Right ventricle myocardium superior (tissue), 1 donor: Measurements from ENCODE around the gene RNF169. TPM values are rescaled to one million over a fixed set of nuclear protein-coding genes. Genes with fewer than 3 reads are reported as not detected.

Experiments used
- ATAC-seq: fragments of 200-7000 bp; cut with Tn5 transposase; one replicate; pipeline ENCODE4 v1.9.1; 2020; ENCODE audit warnings: mild to moderate bottlenecking; ENCODE audit not compliant: poor library complexity
- DNase-seq: peaks from one replicate; pipeline ENCODE4 v3.0.0-alpha.2; 2020
- intact Hi-C: fragments of 100-400 bp; cut with DNase I; formaldehyde crosslinking; loops from one replicate; pipeline ENCODE4 v1.11.2; 2022
- microRNA-seq: library from miRNA; unstranded; fragments of <30 nt; microRNA quantifications from one replicate; pipeline ENCODE4 v1.2.0, GENCODE V29; 2020
- total RNA-seq: library from RNA; stranded (reverse); fragmentation: NEBNext Ultra II Directional; extraction: Animal tissue kit (Norgen Biotek cat#: 25700); gene quantifications from one replicate; pipeline ENCODE4 v1.2.1, GENCODE V29; 2021
- donor health status: DM: no; HTN: yes; CAD: no; lungs with severe emphysema.

RNF169 gene
- total RNA-seq, 1 donor from 2014 or later, result 10.2 TPM

DNA sequence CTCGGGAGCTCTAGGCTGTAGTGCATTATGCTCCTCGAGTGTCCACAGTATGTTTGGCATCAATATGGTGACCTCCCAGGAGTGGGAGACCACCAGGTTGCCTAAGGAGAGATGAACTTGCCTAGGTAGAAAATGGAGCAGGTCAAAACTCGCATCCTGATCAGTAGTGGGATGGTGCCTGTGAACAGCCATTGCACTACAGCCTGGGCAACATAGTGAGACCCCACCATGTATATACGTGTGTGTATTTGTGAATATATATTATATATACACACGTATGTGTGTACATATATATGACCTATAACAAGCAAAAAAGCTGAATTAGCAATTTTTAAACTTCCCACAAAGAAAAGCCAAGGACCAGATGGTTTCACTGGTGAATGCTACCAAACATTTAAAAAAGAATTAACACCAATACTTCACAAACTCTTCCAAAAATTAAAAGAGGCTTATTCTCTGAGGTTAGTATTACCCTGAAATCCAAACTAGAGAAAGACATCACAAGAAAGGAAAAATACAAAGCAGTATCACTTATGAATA, 97.4 kb downstream of the RNF169 start:
- intact Hi-C loops, result no loop called here
- DNase-seq (no peak), ATAC-seq (no peak)

DNA sequence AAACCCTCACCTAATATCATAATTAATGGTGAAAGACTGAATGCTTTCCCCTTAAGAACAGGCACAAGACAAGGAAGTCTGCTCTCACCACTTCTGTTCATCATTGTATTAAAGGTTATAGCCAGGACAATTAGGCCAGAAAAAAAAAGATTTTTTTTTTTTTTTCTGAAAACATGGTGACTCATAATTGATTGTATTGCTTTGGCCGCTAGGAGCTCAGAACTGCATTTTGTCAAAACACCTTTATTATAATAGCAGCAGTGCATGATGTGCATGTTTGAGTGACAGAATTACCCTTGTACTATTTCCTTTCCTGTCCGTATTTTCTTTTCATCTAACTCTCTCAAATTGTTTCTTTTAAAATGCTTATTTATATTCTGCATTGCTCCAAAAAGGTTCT, 98.1 kb downstream of the RNF169 start:
- ATAC-seq, result no peak
- intact Hi-C loops, result no loop called here
- DNase-seq, result no peak

DNA sequence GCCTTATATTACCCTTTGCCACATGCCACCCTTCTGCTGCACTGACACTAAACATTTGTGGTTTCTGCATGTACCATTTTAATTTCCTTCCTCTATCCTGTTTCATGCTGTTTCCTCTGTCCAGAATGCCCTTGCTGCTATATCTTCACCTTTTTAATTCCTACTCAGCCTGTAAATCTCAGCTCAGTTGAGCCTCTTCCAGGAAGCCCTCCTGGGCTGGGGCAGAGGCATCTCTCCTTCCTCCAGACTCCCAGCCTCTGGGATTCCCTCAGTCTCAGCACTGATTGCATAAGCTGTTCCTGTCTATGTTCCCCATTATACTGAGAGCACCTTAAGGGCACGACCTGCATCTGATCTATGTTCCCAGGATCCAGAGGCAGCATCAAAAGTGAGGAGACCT, 98.7 kb downstream of the RNF169 start:
- ATAC-seq (no peak), DNase-seq (no peak)
- intact Hi-C loops, result no loop called here

DNA sequence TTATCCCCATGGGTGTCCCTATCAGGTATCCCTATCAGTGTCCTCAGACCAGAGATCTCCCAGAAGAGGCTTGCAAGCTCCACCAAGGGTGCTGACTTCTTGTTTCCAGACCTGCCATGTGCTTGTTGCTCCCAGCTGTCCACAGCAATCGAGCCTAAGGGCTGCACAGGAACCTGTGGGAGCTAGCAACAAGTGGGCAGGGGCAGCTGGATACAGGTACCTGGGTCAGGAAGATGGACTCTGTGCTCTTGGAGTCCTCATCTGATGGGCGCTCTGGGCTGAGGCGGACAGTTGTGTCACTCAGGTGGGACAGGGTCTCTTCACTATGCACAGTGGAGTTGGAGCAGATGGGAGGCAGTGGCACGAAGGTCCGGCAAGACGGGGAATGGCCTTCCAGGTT, 99.2 kb downstream of the RNF169 start:
- intact Hi-C loops, result no loop called here
- ATAC-seq (no peak), DNase-seq (no peak)

DNA sequence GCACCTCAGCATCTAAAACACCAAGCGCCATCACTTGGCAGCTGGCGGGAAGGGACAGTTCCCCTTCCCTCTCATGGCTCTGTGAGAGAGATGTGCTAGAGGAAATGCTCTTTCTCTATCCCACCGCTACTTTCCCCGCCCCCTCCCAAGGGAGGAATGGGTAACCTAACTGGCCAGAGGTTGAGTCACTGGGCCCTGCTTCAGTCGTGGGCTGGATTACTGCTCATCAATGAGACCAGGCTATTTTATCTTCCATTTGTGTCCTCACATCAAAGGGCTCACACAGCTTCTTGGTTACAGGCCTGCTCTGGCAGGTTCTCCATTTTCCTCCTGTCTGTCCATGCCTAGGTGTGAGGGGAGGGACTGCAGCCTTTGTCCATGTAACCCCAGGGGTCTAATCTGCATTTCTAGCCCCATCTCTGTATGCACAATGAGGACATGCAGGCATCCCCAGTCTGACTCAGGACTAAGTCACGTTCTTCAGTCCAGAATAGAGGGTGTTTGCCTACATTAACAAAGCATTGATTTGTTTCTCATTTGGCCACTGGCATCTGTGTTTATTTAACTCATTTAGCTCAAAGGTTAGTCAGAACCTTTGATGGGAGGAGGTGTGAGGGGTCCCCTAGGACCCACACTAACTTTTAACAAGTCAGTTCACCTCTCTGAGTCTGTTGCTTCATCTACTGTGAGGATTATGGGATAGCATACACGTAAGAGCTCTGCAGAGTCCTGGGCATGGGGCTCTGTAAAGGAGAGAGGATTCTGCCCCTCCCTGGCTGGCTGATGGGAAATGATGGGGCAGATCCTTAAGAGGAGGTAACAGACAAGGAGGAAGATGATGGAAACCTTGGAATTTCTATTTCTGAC, 101.1 kb downstream of the RNF169 start:
- intact Hi-C loops, result no loop called here
- ATAC-seq (no peak), DNase-seq (no peak)

DNA sequence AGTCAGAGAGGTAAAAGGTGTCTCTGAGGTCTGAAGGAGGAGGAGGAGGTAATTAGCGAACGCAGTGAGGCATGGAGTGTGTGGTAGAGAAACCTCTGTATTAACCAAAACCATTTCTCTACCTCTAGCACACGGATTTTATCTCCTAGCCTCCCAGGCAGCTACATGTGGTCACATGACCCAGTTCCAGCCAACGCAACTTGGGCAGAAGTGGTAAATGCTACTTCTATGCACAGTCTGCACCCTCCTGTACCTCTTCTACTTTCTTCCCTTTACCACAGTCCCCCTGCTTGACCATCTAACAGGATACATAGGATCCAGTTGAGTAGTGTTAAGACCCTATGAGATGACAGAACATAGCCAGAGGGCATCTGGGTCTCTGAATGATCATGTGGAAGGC, 104.6 kb downstream of the RNF169 start:
- DNase-seq (no peak), ATAC-seq (no peak)
- intact Hi-C loops, result no loop called here

DNA sequence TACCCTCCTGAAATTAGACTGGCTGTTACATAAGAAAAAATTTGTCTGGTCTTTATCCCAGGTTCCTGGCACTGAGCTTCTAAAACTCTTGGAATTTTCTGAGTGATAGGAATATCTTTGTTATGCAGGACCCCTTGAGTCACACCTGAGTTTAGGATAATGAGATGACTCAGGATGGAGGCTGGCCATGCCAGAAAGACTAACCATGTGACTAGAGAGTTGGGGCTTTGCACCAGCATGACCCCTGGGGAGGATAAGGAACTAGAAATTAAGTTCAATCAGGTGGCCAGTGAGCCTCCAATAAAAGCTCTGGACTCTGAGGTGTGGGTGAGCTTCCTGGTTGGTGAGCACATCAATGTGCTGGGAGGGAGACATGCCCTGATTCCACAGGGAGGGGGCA, 112.1 kb downstream of the RNF169 start:
- intact Hi-C loops, result no loop called here
- ATAC-seq, result no peak

DNA sequence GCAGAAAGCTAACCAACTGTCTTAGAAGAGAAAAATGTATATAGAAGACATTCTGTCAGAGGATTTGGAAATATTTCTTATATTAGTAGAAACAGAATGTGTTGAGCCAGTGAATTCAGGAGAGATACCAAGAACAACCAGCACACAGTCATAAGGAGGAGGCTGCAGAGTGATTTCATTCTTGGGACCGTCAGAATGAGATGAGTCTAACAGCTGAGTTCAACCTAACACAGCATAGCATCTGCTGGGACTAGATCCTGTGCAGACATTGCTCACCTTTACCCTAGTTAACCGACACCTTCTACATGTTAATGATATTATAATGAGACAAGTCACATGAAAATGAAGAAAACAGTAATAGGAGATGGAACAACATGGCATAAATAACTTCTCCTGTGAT, 114.8 kb downstream of the RNF169 start:
- no peak for ATAC-seq
- DNase-seq, result no peak
- intact Hi-C loops, result no loop called here

More for the DNA sequence above, 112.1 kb downstream of the RNF169 start:
- no peak for DNase-seq

DNA sequence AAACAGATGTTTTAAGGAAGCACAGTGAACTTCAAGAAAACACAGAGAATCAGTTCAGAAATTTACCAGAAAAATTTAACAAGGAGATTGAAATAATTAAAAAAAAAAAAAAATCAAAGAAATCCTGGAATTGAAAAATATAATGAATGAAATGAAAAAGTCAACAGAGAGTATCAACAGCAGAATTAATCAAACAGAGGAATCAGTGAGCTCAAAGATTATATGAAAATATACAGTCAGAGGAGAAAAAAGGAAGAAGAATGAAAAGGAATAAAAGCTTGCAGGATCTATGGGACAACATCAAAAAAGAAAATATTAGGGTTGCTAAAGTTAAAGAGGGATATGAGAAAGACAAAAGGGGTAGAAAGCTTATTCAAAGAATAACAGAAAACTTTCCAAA, 117.9 kb downstream of the RNF169 start:
- intact Hi-C loops, result no loop called here
- ATAC-seq (no peak), DNase-seq (no peak)

DNA sequence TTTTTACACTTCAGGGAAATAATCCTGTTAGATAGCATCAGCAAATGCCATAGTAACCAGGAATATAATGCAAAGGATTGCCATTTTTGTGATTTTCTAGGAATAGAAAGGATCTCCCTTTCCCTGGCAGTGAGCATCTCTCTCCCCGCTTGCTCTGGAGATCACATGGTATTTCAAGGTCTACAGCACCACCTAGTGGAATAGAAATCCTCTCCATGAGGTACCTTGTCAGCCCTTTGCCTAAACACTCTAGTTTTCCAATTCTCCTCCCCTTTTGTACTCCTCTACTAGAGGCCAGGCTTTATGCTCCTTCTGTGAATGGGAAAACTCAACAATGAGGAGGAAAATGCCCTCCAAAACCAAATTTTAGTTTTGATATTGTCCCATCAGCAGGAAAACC, 121.8 kb downstream of the RNF169 start:
- no peak for DNase-seq
- ATAC-seq, result no peak
- intact Hi-C loops, result no loop called here

DNA sequence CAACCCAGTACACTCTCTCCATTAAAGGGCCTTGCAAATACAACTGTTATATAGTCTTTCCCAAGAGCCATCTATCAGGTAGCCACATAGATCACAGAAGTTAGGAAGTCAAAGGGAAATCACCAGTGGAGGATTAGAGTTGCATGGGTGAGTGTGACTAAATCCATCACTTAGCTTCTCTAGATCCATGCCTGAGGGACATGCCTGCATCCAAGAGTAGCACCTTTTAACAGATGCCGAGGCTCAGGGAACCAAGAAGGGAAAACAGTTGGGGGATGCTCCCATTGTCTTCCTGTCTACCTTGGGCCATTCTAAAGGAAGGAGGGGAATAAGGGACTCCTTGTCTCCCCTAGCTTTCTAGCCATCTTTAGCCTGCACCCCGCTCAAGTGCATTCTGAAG, 122.4 kb downstream of the RNF169 start:
- intact Hi-C loops, result no loop called here
- ATAC-seq (no peak), DNase-seq (no peak)

DNA sequence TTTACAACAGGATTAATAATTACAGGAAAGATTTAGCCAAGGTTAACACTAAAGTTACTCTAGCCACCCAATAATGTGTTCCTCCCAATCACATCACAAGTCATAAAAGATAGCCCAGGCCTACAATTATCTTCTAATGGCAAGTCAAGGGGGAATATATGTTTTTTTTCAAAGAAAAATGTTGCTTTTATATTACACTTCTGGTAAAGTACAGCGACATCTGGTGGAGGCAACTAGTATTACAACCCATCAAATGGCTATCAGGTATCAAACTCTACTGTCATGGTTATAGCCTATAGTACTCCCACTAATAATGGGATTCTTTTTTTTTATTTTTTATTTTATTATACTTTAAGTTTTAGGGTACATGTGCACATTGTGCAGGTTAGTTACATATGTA, 128.5 kb downstream of the RNF169 start:
- no peak for DNase-seq
- intact Hi-C loops, result no loop called here
- no peak for ATAC-seq

Small RNA genes within 50 kb of the gene (microRNA-seq; reads per million reads assigned to microRNA genes)
- not detected for gene MIR4696

Other genes with a start within 250 kb of the RNF169 start
- gene POLD3, start 156.3 kb upstream of the RNF169 start, total RNA-seq, result 5.6 TPM
- 11.1 TPM for gene CHRDL2, start 17.4 kb upstream of the RNF169 start, total RNA-seq
- 5.3 TPM for gene XRRA1, start 200.2 kb downstream of the RNF169 start, total RNA-seq
- 98.4 TPM for gene SPCS2, start 200.4 kb downstream of the RNF169 start, total RNA-seq
- 3.5 TPM for gene NEU3, start 240.1 kb downstream of the RNF169 start, total RNA-seq